Fibroblast of villous mesenchyme (primary cell): ENCODE measurements around the gene ODC1. TPM values are rescaled to one million over a fixed set of nuclear protein-coding genes. Genes with fewer than 3 reads are reported as not detected.

Source experiments
- DNase-seq: peaks from one replicate; pipeline ENCODE4 v3.0.0-alpha.2; 2010; ENCODE audit warnings: low read depth
- H3K4me3 ChIP-seq: 2 replicates; pipeline ENCODE4 v1.5.1; 2011; ENCODE audit warnings: low read depth, mild to moderate bottlenecking, low read length
- total RNA-seq: library from RNA; depleted of rRNA; stranded (reverse); fragments of >200 nt; gene quantifications from 2 replicates; pipeline ENCODE4 v1.2.3, GENCODE V29; 2012
- TF ChIP-seq, protein P1 (sequence below): IDR thresholded peaks from 2 replicates; pipeline ENCODE4 v1.5.1; 2012; ENCODE audit warnings: low read depth, mild to moderate bottlenecking, low read length; ENCODE audit not compliant: insufficient read depth

The ODC1 gene
- total RNA-seq, 1 donor, result 133 TPM

- no peak overlapping the region for H3K4me3 ChIP-seq
- TF ChIP-seq, protein P1, sequence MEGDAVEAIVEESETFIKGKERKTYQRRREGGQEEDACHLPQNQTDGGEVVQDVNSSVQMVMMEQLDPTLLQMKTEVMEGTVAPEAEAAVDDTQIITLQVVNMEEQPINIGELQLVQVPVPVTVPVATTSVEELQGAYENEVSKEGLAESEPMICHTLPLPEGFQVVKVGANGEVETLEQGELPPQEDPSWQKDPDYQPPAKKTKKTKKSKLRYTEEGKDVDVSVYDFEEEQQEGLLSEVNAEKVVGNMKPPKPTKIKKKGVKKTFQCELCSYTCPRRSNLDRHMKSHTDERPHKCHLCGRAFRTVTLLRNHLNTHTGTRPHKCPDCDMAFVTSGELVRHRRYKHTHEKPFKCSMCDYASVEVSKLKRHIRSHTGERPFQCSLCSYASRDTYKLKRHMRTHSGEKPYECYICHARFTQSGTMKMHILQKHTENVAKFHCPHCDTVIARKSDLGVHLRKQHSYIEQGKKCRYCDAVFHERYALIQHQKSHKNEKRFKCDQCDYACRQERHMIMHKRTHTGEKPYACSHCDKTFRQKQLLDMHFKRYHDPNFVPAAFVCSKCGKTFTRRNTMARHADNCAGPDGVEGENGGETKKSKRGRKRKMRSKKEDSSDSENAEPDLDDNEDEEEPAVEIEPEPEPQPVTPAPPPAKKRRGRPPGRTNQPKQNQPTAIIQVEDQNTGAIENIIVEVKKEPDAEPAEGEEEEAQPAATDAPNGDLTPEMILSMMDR, result no peak
- no peak for DNase-seq
Observed at GRCh38 chr2:10427618-10427949, 20.5 kb downstream of the ODC1 start.

DNA sequence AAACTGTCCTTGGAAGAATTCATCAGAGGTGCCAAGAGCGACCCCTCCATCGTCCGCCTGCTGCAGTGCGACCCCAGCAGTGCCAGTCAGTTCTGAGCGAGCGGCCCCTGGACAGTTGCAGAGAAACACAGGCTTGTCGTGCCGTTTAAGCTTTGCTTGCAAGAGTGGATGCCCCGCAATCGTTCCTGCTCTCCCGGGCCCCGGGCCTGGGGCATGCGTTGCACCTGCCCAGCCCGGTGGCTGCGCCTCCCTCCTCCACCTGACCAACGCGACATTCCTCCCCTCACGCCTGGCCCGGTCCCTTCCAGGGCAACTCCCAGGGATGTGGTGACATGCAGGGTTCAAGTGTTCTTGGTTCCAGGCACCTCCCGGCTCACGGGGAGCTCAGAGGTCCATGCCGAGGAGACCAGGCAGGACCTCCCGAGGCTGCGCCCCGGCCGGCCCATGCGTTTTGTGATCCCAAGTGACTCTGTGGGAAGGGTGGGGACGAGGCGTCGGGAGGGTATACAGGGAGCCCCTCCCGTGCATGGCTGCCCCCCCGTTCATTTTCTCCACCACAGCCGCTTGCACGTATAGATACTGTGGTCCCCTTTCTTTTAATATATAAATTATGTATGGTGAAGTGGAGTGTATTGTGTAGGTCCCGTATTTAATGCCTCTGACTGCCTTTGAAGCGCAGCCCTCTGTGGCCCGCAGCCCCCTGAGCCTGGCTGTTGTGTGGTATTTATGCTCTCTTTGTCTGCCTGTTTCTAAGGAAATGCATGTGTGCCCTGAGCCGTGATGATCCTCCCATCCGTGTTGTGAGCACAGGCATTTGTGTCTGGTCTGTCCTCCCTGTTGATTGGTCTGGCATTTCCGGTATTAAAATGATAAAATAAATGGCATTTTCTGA is 21.2 kb downstream of the ODC1 start:
- H3K4me3 ChIP-seq, result no peak overlapping the region
- DNase-seq, result peak; percentile 23
- TF ChIP-seq, protein P1, result no peak

DNA sequence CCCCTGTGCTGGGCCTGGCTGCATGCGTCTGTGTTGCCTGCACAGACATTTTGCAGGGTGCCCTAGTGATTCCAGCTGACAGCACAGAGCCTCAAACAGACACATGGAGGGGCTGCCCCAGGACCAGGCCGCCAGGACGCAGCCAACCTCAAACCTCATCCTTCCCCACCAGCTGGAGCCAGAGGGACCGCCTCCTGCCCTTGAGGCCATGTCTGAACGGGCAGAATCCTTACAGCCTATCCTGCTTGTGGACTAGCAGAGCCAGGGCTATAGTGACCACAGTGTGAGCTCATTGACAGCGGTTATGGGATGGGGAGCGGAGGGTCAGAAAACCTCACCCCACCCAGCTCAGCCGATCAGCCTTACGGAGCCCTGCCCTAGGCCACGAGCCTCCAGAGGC is 22.4 kb downstream of the ODC1 start:
- DNase-seq, result no peak
- no peak overlapping the region for H3K4me3 ChIP-seq
- TF ChIP-seq, protein P1, result no peak

DNA sequence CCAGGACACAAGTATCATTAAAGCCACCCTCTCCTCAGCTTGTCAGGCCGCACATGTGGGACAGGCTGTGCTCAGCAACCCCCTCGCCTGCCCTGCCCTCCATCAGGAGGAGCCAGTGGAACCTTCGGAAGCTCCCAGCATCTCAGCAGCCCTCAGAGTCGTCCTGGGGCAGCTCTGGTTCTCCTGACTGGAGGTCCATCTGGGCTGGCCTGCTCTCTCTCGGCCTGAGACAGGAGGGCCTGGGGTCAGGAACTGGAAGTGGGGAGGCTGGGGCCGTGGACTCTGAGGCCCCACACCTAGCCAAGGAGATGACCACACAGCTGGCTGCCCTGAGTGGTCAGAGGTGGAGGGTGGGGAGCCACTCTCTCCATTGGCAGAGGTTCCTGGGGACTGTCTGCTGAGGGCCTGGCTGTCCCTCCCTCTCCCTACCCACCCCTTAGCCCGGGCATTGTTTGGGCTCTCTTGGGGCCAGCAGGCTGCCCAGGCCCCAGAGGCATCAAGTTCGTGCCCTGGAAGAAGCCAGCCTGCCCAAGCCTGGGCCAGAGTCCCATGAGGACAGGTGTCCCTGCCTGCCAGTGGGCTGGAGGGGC is 23.1 kb downstream of the ODC1 start:
- TF ChIP-seq, protein P1, result no peak
- DNase-seq, result no peak
- H3K4me3 ChIP-seq, result no peak overlapping the region

DNA sequence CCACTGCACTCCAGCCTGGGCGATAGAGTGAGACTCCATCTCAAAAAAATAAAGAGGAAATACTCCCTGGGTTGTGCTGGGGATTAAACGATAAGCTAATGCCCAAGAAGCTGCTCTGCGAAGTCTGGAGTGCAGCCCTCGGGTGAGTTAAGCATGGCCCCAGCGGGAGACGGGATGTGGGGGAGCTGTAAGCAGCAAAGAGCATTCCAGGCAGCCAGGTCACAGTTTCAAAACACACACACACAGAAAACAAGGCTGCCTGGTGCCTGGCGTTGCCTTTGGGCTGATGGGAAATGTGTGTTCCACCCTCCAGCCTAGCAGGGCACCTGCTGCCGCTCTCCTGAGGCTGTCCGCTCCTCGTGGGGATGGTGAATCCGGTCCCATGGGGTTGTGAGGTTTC is 24.1 kb downstream of the ODC1 start:
- DNase-seq, result peak; percentile 86
- H3K4me3 ChIP-seq, result no peak overlapping the region
- TF ChIP-seq, protein P1, result no peak

- no peak for DNase-seq
- TF ChIP-seq, protein P1, result no peak
- no peak overlapping the region for H3K4me3 ChIP-seq
Observed at GRCh38 chr2:10423400-10423774, 24.7 kb downstream of the ODC1 start.
